CD4-positive, alpha-beta T cell (primary cell): ENCODE data around the gene CBX2. TPM values are rescaled to one million over a fixed set of nuclear protein-coding genes. Genes with fewer than 3 reads are reported as not detected.

ENCODE experiments used
- ATAC-seq: fragments of 200-7000 bp; cut with Tn5 transposase; one replicate; pipeline ENCODE4 v1.10.0; 2022; ENCODE audit warnings: mild to moderate bottlenecking; ENCODE audit not compliant: poor library complexity
- CTCF ChIA-PET: fragments of 350-600 bp; sonication (Branson Sonifier 250); formaldehyde crosslinking; loops from one replicate; lab custom pipeline; 2021; ENCODE audit warnings: antibody characterized with exemption, inconsistent platforms; lab: Charles Lee
- POLR2A ChIA-PET: fragments of 350-600 bp; sonication (Branson Sonifier 250); formaldehyde crosslinking; loops from one replicate; lab custom pipeline; 2021; ENCODE audit warnings: antibody characterized with exemption, inconsistent platforms; lab: Charles Lee
- DNase-seq, 14 experiments: peaks; one replicate each; pipeline ENCODE4 v3.0.0-alpha.2; 2013 to 2020; ENCODE audit warnings: mixed read lengths in 2 of 14
- H3K27ac ChIP-seq, 2 donors: one replicate each; pipeline versions ENCODE4 v1.5.1 to v1.7.0; 2013; ENCODE audit warnings: low read length in 2 of 2, low read depth in 1 of 2, mild to moderate bottlenecking in 1 of 2
- H3K27me3 ChIP-seq, 2 experiments: 1 replicate in 1 of 2; 2 replicates in 1 of 2; pipeline versions ENCODE4 v1.6.1 to v1.7.0; 2013; ENCODE audit warnings: low read length in 2 of 2, control low read depth in 1 of 2, mild to moderate bottlenecking in 1 of 2, moderate library complexity in 1 of 2; ENCODE audit not compliant: insufficient read depth in 2 of 2, control insufficient read depth in 1 of 2
- H3K36me3 ChIP-seq: one replicate; pipeline ENCODE4 v1.6.1; 2013; ENCODE audit warnings: low read length, control low read depth; ENCODE audit not compliant: insufficient read depth
- H3K4me1 ChIP-seq: one replicate; pipeline ENCODE4 v1.6.1; 2013; ENCODE audit warnings: low read length, control low read depth; ENCODE audit not compliant: insufficient read depth
- H3K4me3 ChIP-seq: one replicate; pipeline ENCODE4 v1.5.1; 2013; ENCODE audit warnings: mild to moderate bottlenecking, low read length, moderate library complexity
- H3K9me3 ChIP-seq, 2 experiments: 1 replicate in 1 of 2; 2 replicates in 1 of 2; pipeline versions ENCODE4 v1.6.1 to v1.7.0; 2013; ENCODE audit warnings: low read length in 2 of 2, mild to moderate bottlenecking in 2 of 2, control low read depth in 1 of 2, moderate library complexity in 1 of 2; ENCODE audit not compliant: control insufficient read depth in 1 of 2, insufficient read depth in 1 of 2
- H3K27ac Mint-ChIP-seq: one replicate; pipeline ENCODE4 v1.8.0; 2020; ENCODE audit warnings: mixed read lengths
- H3K27me3 Mint-ChIP-seq: one replicate; pipeline ENCODE4 v1.8.0; 2021; ENCODE audit warnings: mixed read lengths
- H3K36me3 Mint-ChIP-seq: one replicate; pipeline ENCODE4 v1.8.0; 2021; ENCODE audit warnings: low read depth, mixed read lengths
- H3K4me1 Mint-ChIP-seq: one replicate; pipeline ENCODE4 v1.8.0; 2021; ENCODE audit warnings: low read depth, mixed read lengths
- H3K4me3 Mint-ChIP-seq: one replicate; pipeline ENCODE4 v1.8.0; 2020; ENCODE audit warnings: mild to moderate bottlenecking, mixed read lengths
- H3K9me3 Mint-ChIP-seq: one replicate; pipeline ENCODE4 v1.8.0; 2020; ENCODE audit warnings: mixed read lengths
- CTCF ChIP-seq: fragments of 200-600 bp; IDR thresholded peaks from one replicate; pipeline ENCODE4 v1.8.0; 2022; ENCODE audit warnings: antibody characterized with exemption, mild to moderate bottlenecking
- intact Hi-C, 2 experiments: fragments of 100-400 bp; cut with DNase I in 1 of 2; cut with micrococcal nuclease in 1 of 2; formaldehyde crosslinking; loops; one replicate each; pipeline versions ENCODE4 v1.15.1 to v1.9.0; 2023 to 2025; cut with DNase I, micrococcal nuclease
- total RNA-seq, 174 experiments: library from RNA in 2 of 174; stranded (reverse) in 2 of 174; gene quantifications; one replicate each; pipeline ENCODE4 v1.2.3 and lab custom pipeline; 2021 to 2026

The CBX2 gene
- total RNA-seq, 2 experiments from 2014 or later = 0.31 TPM; not detected in 1

DNA sequence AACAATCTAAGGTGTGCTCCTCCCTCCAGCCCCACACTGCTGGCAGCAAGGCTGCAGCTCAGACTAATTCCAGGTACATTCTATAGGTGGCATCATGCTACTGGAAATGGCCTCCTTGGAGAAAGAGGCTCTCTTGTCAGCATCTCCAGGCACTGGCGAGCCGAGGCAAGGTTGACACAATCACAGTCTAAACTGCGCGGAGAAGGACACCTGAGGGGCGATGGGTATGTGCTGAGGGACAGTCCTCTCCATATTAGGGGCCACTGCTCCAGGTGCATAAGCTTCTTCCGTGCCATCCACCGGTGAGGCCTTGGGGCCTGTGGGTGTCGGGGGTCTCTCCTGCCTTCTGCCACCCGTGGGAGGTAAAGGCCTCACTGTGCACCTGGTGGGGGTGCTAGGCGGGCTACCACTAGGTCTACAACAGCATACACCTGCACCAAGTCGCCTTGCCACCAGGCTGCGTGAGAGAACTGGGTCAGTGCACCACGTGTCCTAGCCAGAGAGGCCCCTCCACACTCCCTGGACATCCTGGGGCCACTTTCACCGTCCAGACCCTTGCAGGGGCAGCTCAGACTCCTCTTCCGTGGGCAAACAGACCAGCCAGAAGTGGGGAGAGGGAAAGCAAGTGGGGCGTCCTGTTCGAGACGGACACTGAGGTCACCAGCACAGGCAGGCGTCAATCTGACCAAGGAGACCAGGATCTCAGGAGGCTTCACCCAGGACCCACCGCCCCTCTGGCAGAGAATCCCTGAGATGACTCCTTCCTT, 31.0 kb downstream of the CBX2 start:
- Histone ChIP-seq H3K9me3 (peaks cover 0 to 57% of the 10 kb centered on the region in 2 experiments), H3K27ac (no peak overlapping the region), H3K4me3 (no peak overlapping the region), H3K27me3 (peaks cover 83 to 85% of the 10 kb centered on the region in 2 experiments), H3K4me1 (peaks cover 64% of the 10 kb centered on the region), H3K36me3 (no peaks in the 10 kb centered on the region)
- Mint-ChIP-seq H3K27me3 (peaks cover 82% of the 10 kb centered on the region), H3K36me3 (peaks cover 4% of the 10 kb centered on the region), H3K9me3 (no peaks in the 10 kb centered on the region), H3K4me3 (peak overlapping the region; percentile 51), H3K4me1 (peaks cover 41% of the 10 kb centered on the region), H3K27ac (peak overlapping the region; percentile 9)
- intact Hi-C loops = no loop called here
- ChIA-PET POLR2A (interaction anchor here (0.8 to 7.0 kb wide), 5 partner anchors 9 to 32 kb away, joined by 3 to 82 read pairs (median 11); partner anchors contain the start of genes CBX4 and CBX8), CTCF (interaction anchor here (0.6 to 1.8 kb wide), 4 partner anchors 9 to 36 kb away, joined by 3 to 7 read pairs (median 4); partner anchors contain the start of gene CBX4)
- peak in 3 of 14 experiments; percentile 50 to 63 (median 62) for DNase-seq
- ATAC-seq = peak; percentile 19
- peak; percentile 26 for TF ChIP-seq CTCF

DNA sequence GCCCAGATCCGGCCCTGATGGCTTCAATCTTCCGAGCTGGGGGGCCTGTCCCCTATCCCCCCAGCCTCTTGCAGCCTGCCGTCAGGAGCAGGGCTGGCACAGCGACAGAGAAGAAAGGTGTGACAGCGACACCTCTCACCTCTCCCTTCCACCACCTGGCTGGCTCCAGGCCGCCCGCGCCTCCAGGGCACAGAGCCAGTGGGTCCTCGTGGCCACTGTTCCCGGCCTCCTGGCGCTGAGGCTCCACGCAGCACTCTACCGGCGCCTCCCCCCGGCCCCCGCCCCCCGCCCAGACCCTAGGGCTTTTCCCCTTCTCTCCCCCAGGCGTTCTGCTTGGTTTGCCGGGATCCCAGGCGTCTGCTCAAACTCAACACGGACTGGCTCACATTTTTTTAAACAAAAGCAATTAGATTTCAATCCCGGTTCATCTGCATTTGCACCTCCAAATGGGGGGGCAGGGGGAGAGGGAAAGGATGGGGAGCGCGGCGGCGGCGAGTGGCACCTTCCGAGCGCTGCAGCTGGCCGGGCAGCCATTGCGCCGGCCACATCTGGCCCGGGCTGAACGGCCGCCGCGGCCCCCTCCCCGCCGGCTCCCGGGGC, 31.7 kb downstream of the CBX2 start:
- peaks cover 84% of the 10 kb centered on the region for H3K27me3 Mint-ChIP-seq
- H3K4me1 Mint-ChIP-seq = peaks cover 43% of the 10 kb centered on the region
- CTCF ChIA-PET = interaction anchor here (1.8 to 3.4 kb wide), 2 partner anchors 30 to 35 kb away, joined by 7 to 15 read pairs; partner anchors contain the start of gene CBX4
- peaks cover under 1% of the 10 kb centered on the region for H3K36me3 Mint-ChIP-seq
- H3K36me3 ChIP-seq = no peaks in the 10 kb centered on the region
- TF ChIP-seq CTCF = no peak
- no peak overlapping the region for H3K27ac ChIP-seq
- no peak overlapping the region for H3K4me3 Mint-ChIP-seq
- H3K9me3 ChIP-seq = peaks cover 0 to 55% of the 10 kb centered on the region in 2 experiments
- H3K9me3 Mint-ChIP-seq = no peaks in the 10 kb centered on the region
- H3K27me3 ChIP-seq = peaks cover 83 to 87% of the 10 kb centered on the region in 2 experiments
- ATAC-seq = no peak
- POLR2A ChIA-PET = interaction anchor here (2.6 to 7.0 kb wide), 3 partner anchors 11 to 31 kb away, joined by 11 to 82 read pairs (median 29); partner anchors contain the start of genes CBX4 and CBX8
- intact Hi-C loops = loop anchor here (1.0 to 5.0 kb wide), 4 partner anchors 13 to 62 kb away; partner anchors contain the start of genes CBX2 (in 1 of the 2), CBX4 (in 1 of the 2) and CBX8 (in 1 of the 2)
- peaks cover 64% of the 10 kb centered on the region for H3K4me1 ChIP-seq
- peak in 1 of 14 experiments; percentile 26 for DNase-seq
- no peak overlapping the region for H3K4me3 ChIP-seq
- H3K27ac Mint-ChIP-seq = no peak overlapping the region
